NT2/D1 (cell line): ENCODE measurements around the gene MCTP1.

Experiments used
- SUZ12 ChIP-seq: IDR thresholded peaks from 2 replicates; pipeline ENCODE4 v1.6.1; 2011; ENCODE audit not compliant: insufficient read length, insufficient read depth; ENCODE audit errors: extremely low read depth
- YY1 ChIP-seq: IDR thresholded peaks from 2 replicates; pipeline ENCODE4 v1.6.1; 2011; ENCODE audit not compliant: insufficient read length, insufficient read depth

DNA sequence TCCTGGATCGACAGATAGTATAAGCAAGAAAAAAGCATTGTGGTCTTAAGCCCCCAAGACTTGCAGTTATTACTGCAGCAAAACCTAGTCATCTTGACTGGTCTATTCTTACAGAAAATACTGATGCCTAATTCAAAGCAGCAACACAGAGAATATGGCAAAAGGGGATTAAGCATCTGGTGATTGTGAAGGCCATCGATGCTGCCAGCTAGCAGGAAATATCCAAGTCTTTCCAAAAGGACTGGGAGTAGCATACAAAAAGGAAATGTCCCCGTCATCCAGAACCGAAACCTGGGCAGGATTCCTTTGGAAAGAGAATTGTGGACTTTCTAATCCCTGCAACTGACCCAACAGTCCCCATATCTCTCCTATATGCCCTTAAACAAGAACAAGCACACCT is 534.2 kb downstream of the MCTP1 start:
- TF ChIP-seq YY1 = no peak
- no peak for TF ChIP-seq SUZ12
